Ishikawa (cell line): ENCODE results near the gene RAB7B.

Source experiments
- CEBPB ChIP-seq: IDR thresholded peaks from 2 replicates; pipeline ENCODE4 v1.6.1; 2012
- CREB1 ChIP-seq: IDR thresholded peaks from 2 replicates; pipeline ENCODE4 v1.6.1; 2012; ENCODE audit warnings: low read depth
- EP300 ChIP-seq: IDR thresholded peaks from 2 replicates; pipeline ENCODE4 v1.6.1; 2012; ENCODE audit warnings: borderline replicate concordance
- FOXM1 ChIP-seq: IDR thresholded peaks from 2 replicates; pipeline ENCODE4 v1.6.1; 2012; ENCODE audit warnings: low read depth, borderline replicate concordance
- RAD21 ChIP-seq: IDR thresholded peaks from 2 replicates; pipeline ENCODE4 v1.6.1; 2012; ENCODE audit warnings: low read depth
- TAF1 ChIP-seq: IDR thresholded peaks from 2 replicates; pipeline ENCODE4 v1.6.1; 2012; ENCODE audit warnings: low read depth, mild to moderate bottlenecking
- TF ChIP-seq, protein P1 (sequence below): IDR thresholded peaks from 2 replicates; pipeline ENCODE4 v1.6.1; 2012
- TF ChIP-seq, protein P2 (sequence below): IDR thresholded peaks from 2 replicates; pipeline ENCODE4 v1.6.1; 2012

DNA sequence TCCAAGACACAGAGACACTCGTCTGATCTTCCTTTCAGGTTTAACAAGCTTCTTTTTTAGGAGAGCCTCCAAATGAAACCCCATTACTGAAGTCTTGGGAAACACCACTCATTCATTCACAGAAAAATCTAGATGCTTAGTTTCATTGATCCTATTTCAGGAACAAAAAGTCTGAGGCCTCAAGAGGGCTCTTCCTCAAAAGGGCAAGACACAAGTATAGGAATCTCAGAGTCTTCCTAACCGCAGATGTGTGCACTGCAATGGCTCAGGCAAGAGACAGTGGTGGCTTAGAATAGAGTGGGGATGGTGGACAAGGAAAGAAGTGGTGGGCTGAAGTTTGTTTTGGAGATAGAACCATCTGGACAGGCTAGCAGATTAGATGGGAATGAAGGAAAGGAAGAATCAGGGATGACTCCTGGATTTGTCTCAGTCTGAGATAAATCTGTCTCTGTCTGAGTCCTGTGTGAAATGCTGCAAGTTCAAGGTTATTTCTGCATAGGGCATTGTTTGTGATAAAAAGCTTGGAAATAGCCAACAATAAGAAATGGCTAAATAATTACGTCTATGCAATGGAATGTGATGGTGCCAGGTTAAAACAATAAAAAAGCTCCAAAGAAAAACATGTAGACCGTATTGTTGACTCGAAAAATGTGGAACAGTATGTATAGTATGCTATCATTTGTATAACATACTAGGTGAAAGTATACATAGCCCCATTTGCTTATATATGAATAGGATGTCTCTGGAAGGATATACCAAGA, 29.4 kb upstream of the RAB7B start:
- TF ChIP-seq TAF1 (no peak), CEBPB (no peak), RAD21 (no peak), CREB1 (no peak), EP300 (no peak), FOXM1 (no peak)
- TF ChIP-seq, protein P1, sequence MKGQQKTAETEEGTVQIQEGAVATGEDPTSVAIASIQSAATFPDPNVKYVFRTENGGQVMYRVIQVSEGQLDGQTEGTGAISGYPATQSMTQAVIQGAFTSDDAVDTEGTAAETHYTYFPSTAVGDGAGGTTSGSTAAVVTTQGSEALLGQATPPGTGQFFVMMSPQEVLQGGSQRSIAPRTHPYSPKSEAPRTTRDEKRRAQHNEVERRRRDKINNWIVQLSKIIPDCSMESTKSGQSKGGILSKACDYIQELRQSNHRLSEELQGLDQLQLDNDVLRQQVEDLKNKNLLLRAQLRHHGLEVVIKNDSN = no peak
- TF ChIP-seq, protein P2, sequence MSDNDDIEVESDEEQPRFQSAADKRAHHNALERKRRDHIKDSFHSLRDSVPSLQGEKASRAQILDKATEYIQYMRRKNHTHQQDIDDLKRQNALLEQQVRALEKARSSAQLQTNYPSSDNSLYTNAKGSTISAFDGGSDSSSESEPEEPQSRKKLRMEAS = no peak
